Ascending aorta (tissue), 2 donors: ENCODE measurements around the gene SPATA31C2. TPM values are rescaled to one million over a fixed set of nuclear protein-coding genes. Genes with fewer than 3 reads are reported as not detected.

Source experiments
- DNase-seq, 2 donors: peaks; one replicate each; pipeline ENCODE4 v3.0.0-alpha.2; 2019; ENCODE audit warnings: low spot score in 2 of 2
- H3K27ac ChIP-seq, 2 donors: fragments of 200-600 bp; sonication (generic); one replicate each; pipeline ENCODE4 v1.5.1; 2016 to 2017; ENCODE audit warnings: mild to moderate bottlenecking in 1 of 2
- H3K27me3 ChIP-seq: fragments of 200-600 bp; sonication (generic); one replicate; pipeline ENCODE4 v1.5.1; 2017
- H3K36me3 ChIP-seq, 2 donors: fragments of 200-600 bp; sonication (generic); one replicate each; pipeline ENCODE4 v1.5.1; 2016
- H3K4me1 ChIP-seq, 2 donors: fragments of 200-600 bp; sonication (generic); one replicate each; pipeline ENCODE4 v1.5.1; 2016 to 2017; ENCODE audit warnings: mild to moderate bottlenecking in 1 of 2
- H3K4me3 ChIP-seq, 2 donors: fragments of 200-600 bp; sonication (generic); one replicate each; pipeline ENCODE4 v1.5.1; 2016 to 2017; ENCODE audit warnings: mild to moderate bottlenecking in 1 of 2
- H3K9me3 ChIP-seq, 2 donors: fragments of 200-600 bp; sonication (generic); one replicate each; pipeline ENCODE4 v1.5.1; 2016
- intact Hi-C: fragments of 100-400 bp; cut with DNase I; formaldehyde crosslinking; loops from one replicate; pipeline ENCODE4 v1.15.1; 2023
- total RNA-seq: library from RNA; depleted of rRNA; stranded (reverse); fragments of >200 nt; gene quantifications from one replicate; pipeline ENCODE4 v1.1.0, GENCODE V29; 2016
- TF ChIP-seq, protein P1 (sequence below), 3 experiments: fragments of 200-600 bp in 2 of 3; fragments of 450-650 bp in 1 of 3; sonication (generic) in 2 of 3; IDR thresholded peaks; one replicate each; pipeline ENCODE4 v1.5.1; 2016 to 2019; ENCODE audit warnings: antibody characterized with exemption in 3 of 3, mild to moderate bottlenecking in 1 of 3, moderate library complexity in 1 of 3

The SPATA31C2 gene
- total RNA-seq, 1 donor from 2014 or later = not detected

DNA sequence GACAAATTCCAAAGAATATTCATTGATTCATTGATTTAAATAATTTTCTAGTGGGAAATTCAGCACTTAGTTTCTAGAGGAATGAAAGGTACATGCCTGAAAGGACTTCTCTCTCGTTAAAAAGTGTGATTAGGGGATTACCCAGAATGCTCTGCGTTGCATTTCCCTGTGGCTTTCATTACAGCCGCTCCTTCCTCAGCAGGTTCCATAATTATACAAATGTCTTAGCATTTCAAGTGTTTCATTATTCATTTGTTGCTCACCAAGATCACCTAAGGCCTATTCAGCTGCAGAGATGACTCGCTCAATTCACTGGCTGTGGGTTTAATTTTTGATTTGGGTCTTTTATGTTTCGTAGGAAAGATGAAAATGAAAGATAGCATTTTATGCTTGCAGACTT is 52.8 kb downstream of the SPATA31C2 start:
- TF ChIP-seq, protein P1, sequence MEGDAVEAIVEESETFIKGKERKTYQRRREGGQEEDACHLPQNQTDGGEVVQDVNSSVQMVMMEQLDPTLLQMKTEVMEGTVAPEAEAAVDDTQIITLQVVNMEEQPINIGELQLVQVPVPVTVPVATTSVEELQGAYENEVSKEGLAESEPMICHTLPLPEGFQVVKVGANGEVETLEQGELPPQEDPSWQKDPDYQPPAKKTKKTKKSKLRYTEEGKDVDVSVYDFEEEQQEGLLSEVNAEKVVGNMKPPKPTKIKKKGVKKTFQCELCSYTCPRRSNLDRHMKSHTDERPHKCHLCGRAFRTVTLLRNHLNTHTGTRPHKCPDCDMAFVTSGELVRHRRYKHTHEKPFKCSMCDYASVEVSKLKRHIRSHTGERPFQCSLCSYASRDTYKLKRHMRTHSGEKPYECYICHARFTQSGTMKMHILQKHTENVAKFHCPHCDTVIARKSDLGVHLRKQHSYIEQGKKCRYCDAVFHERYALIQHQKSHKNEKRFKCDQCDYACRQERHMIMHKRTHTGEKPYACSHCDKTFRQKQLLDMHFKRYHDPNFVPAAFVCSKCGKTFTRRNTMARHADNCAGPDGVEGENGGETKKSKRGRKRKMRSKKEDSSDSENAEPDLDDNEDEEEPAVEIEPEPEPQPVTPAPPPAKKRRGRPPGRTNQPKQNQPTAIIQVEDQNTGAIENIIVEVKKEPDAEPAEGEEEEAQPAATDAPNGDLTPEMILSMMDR (IDR thresholded peaks at IDR 0.05) = no peak
- H3K27ac ChIP-seq = no peak overlapping the region
- H3K4me1 ChIP-seq = no peaks in the 10 kb centered on the region
- intact Hi-C loops = no loop called here
- no peak overlapping the region for H3K4me3 ChIP-seq
- no peaks in the 10 kb centered on the region for H3K27me3 ChIP-seq
- DNase-seq = no peak
- H3K9me3 ChIP-seq = no peaks in the 10 kb centered on the region
- H3K36me3 ChIP-seq = no peaks in the 10 kb centered on the region

DNA sequence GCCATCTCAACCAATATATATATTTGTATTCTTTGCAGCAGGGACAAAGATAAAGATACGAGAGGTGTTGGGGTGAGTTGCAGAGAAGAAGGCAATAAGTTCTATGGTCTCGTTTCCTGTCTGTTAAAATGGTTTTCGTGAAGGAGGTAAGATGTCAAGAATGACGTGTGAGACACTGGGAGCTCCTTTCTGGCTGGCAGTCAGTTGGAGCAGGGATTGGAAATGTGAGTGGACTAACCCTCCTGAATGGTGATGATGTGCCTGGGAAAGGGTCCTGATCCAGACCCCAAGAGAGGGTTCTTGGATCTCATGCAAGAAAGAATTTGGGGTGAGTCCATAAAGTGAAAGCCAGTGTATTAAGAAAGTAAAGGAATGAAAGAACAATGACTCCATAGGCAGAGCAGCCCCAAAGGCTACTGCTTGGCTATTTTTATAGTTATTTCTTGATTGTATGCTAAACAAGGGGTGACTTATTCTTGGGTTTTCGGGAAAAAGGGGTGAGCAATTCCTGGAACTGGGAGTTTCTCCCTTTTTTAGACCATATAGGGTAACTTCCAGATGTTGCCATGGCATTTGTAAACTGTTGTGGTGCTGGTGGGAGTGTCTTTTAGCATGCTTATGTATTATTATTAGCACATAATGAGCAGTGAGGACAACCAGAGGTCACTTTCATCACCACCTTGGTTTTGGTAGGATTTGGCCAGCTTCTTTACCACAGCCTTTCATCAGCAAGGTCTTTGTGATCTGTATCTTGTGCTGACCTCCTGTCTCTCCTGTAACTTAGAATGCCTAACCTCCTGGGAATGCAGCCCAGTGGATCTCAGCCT is 53.7 kb downstream of the SPATA31C2 start:
- no peak overlapping the region for H3K27ac ChIP-seq
- DNase-seq = no peak
- H3K27me3 ChIP-seq = no peaks in the 10 kb centered on the region
- TF ChIP-seq, protein P1 (IDR thresholded peaks at IDR 0.05) = no peak
- H3K9me3 ChIP-seq = no peaks in the 10 kb centered on the region
- no peak overlapping the region for H3K4me3 ChIP-seq
- no peaks in the 10 kb centered on the region for H3K36me3 ChIP-seq
- intact Hi-C loops = no loop called here
- H3K4me1 ChIP-seq = no peaks in the 10 kb centered on the region

Other genes with a start within 250 kb of the SPATA31C2 start
- gene SPATA31C1, start 220.5 kb downstream of the SPATA31C2 start, total RNA-seq = not detected
- 3.1 TPM for gene CDK20, start 163.9 kb downstream of the SPATA31C2 start, total RNA-seq
- gene SPIN1, start 250.0 kb upstream of the SPATA31C2 start, total RNA-seq = 11.6 TPM